ENCODE results near the gene OPN3.

Gene OPN3

DNA sequence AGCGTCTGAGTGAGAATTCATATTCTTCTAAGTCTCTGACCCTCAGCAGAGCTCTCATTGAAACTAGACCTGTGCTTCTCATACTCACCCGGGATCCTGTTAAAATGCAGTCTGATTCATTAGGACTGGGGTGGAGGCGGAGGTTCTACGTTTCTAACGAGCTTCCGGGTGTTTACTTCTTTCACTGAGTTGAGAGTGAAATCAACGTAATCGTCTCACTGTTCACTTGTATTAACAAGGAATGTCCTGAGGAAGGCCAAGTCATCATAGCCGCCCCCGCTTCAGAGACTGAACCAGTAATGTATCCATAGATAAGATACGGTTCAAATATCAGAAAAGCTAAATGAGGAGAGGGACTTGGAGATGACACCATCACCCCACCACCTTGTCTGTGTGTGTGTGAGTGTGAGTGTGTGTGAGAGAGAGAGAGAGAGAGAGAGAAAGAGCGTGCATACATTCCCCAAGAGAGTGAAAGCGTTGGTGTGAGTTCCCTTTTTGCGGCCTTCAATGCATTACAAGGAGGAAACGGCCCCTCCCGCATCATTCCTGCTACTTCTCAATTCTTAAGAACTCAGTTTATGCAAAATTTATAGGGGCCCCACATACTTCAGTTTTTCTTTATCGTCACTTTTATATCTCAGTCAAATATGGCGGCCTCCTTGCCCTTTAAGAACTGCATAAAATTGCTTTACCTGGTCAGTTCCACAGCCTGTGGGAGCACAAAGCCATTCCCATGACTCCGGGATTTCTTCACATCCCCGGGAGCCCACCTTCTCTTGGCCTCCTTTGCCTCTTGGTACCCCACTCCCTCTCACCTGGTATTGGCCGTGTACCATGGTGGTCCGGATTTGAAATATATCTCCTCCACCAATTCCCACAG lies 88.2 kb downstream of the OPN3 start:
- no peak overlapping the region for H3K4me3 ChIP-seq (ENCODE audit: low read depth, low read length)
- TF ChIP-seq, protein P1, sequence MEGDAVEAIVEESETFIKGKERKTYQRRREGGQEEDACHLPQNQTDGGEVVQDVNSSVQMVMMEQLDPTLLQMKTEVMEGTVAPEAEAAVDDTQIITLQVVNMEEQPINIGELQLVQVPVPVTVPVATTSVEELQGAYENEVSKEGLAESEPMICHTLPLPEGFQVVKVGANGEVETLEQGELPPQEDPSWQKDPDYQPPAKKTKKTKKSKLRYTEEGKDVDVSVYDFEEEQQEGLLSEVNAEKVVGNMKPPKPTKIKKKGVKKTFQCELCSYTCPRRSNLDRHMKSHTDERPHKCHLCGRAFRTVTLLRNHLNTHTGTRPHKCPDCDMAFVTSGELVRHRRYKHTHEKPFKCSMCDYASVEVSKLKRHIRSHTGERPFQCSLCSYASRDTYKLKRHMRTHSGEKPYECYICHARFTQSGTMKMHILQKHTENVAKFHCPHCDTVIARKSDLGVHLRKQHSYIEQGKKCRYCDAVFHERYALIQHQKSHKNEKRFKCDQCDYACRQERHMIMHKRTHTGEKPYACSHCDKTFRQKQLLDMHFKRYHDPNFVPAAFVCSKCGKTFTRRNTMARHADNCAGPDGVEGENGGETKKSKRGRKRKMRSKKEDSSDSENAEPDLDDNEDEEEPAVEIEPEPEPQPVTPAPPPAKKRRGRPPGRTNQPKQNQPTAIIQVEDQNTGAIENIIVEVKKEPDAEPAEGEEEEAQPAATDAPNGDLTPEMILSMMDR (IDR thresholded peaks at IDR 0.05) = no peak

DNA sequence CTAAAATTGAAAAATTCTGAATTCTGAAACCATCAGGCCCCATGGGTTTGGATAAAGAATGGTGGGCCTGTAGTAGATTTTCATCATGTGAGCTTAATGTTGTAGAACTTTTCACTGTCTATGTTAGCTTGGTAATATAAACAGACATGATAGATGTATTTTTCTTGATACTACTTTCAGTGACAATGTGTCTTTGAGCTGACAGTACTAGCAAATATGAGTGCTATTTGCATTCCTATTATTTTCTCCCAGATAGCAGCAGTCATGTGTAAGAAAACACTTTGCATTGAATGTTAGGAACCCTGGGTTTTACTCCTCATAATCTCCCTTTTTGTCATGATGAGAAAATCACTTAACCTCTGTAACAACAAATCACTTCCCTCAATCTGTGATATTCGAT lies 89.9 kb downstream of the OPN3 start:
- Histone ChIP-seq H3K36me3 (ENCODE audit: control insufficient read depth, insufficient read depth, low read length) (no peaks in the 10 kb centered on the region), H3K9ac (no peak overlapping the region), H2AFZ (no peak overlapping the region), H3K27me3 (ENCODE audit: control insufficient read depth, insufficient read depth, low read length) (no peaks in the 10 kb centered on the region), H3K4me1 (no peaks in the 10 kb centered on the region), H3K4me3 (ENCODE audit: low read depth, low read length) (no peak overlapping the region), H3K9me3 (ENCODE audit: control insufficient read depth, low read length) (no peaks in the 10 kb centered on the region), H3K27ac (no peak overlapping the region), H3K79me2 (no peaks in the 10 kb centered on the region), H3K4me2 (ENCODE audit: low read length) (no peak overlapping the region)
- TF ChIP-seq, protein P1 (IDR thresholded peaks at IDR 0.05) = no peak

More for the DNA sequence above, 88.2 kb downstream of the OPN3 start:
- Histone ChIP-seq H3K36me3 (ENCODE audit: control insufficient read depth, insufficient read depth, low read length) (no peaks in the 10 kb centered on the region), H3K4me1 (no peaks in the 10 kb centered on the region), H3K9ac (no peak overlapping the region), H3K79me2 (no peaks in the 10 kb centered on the region), H3K27ac (no peak overlapping the region), H3K27me3 (ENCODE audit: control insufficient read depth, insufficient read depth, low read length) (no peaks in the 10 kb centered on the region), H2AFZ (no peak overlapping the region), H3K9me3 (ENCODE audit: control insufficient read depth, low read length) (no peaks in the 10 kb centered on the region), H3K4me2 (ENCODE audit: low read length) (no peak overlapping the region)

DNA sequence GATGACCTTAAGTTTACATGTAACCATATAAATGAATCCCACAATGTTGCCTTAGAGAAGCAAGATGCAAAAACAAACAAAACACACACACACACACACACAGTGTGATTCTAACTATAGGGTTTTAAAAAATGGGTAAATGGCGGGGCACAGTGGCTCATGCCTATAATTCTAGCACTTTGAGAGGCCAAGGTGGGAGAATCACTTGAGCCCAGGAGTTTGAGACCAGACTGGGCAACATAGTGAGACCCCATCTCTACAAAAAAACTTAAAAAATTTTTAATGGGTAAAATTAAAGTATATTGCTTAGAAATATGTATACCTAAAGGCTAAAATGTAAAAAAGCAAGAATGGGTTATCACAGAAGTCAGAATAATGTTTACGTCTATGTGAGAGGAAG lies 92.2 kb downstream of the OPN3 start:
- TF ChIP-seq, protein P1 (IDR thresholded peaks at IDR 0.05) = no peak
- Histone ChIP-seq H3K27ac (no peak overlapping the region), H3K27me3 (ENCODE audit: control insufficient read depth, insufficient read depth, low read length) (no peaks in the 10 kb centered on the region), H3K4me2 (ENCODE audit: low read length) (no peak overlapping the region), H3K9me3 (ENCODE audit: control insufficient read depth, low read length) (no peaks in the 10 kb centered on the region), H3K79me2 (no peaks in the 10 kb centered on the region), H3K9ac (no peak overlapping the region), H3K36me3 (ENCODE audit: control insufficient read depth, insufficient read depth, low read length) (no peaks in the 10 kb centered on the region), H2AFZ (no peak overlapping the region), H3K4me3 (ENCODE audit: low read depth, low read length) (no peak overlapping the region), H3K4me1 (no peaks in the 10 kb centered on the region)

Measured in parathyroid adenoma (tissue), 2 donors.